Mesothelial cell of epicardium (in vitro differentiated cells): ENCODE results near the gene ADAMTS9. TPM values are rescaled to one million over a fixed set of nuclear protein-coding genes. Genes with fewer than 3 reads are reported as not detected.

Experiments
- DNase-seq, 2 experiments: peaks; one replicate each; pipeline ENCODE4 v3.0.0; 2021; ENCODE audit warnings: low spot score in 2 of 2; ENCODE audit not compliant: unreplicated experiment in 2 of 2
- H3K27ac Mint-ChIP-seq: 2 replicates; pipeline ENCODE4 v1.8.0; 2021; ENCODE audit warnings: mixed read lengths
- H3K27me3 Mint-ChIP-seq: 2 replicates; pipeline ENCODE4 v1.8.0; 2021; ENCODE audit warnings: low read depth, mixed read lengths
- H3K36me3 Mint-ChIP-seq: 2 replicates; pipeline ENCODE4 v1.8.0; 2021; ENCODE audit warnings: mixed read lengths
- H3K4me1 Mint-ChIP-seq: 2 replicates; pipeline ENCODE4 v1.8.0; 2021; ENCODE audit warnings: mixed read lengths
- H3K4me3 Mint-ChIP-seq: 2 replicates; pipeline ENCODE4 v1.8.0; 2021; ENCODE audit warnings: mild to moderate bottlenecking, moderate library complexity, mixed read lengths
- H3K9me3 Mint-ChIP-seq: 2 replicates; pipeline ENCODE4 v1.8.0; 2021; ENCODE audit warnings: mixed read lengths
- CTCF ChIP-seq: fragments of 200-600 bp; sonication (generic); IDR thresholded peaks from one replicate; pipeline ENCODE4 v1.5.0; 2021; ENCODE audit warnings: antibody characterized with exemption; ENCODE audit not compliant: unreplicated experiment
- total RNA-seq: library from RNA; stranded (reverse); gene quantifications from 3 replicates; pipeline ENCODE4 v1.2.1, GENCODE V29; 2021

The ADAMTS9 gene
- total RNA-seq, 1 donor from 2014 or later = 127 TPM

GRCh38 chr3:64651741-64652241 lies 36.0 kb downstream of the ADAMTS9 start:
- no peak for TF ChIP-seq CTCF
- Mint-ChIP-seq H3K9me3 (no peaks in the 10 kb centered on the region), H3K27ac (no peak overlapping the region), H3K27me3 (no peaks in the 10 kb centered on the region), H3K36me3 (peaks cover 30% of the 10 kb centered on the region), H3K4me1 (peaks cover 15% of the 10 kb centered on the region), H3K4me3 (no peak overlapping the region)
- DNase-seq = no peak

GRCh38 chr3:64651303-64651702 lies 36.5 kb downstream of the ADAMTS9 start:
- TF ChIP-seq CTCF = no peak
- DNase-seq = no peak
- peaks cover 33% of the 10 kb centered on the region for H3K36me3 Mint-ChIP-seq
- peaks cover 15% of the 10 kb centered on the region for H3K4me1 Mint-ChIP-seq
- H3K4me3 Mint-ChIP-seq = no peak overlapping the region
- H3K27ac Mint-ChIP-seq = no peak overlapping the region
- no peaks in the 10 kb centered on the region for H3K9me3 Mint-ChIP-seq
- H3K27me3 Mint-ChIP-seq = no peaks in the 10 kb centered on the region

GRCh38 chr3:64650715-64651114 lies 37.1 kb downstream of the ADAMTS9 start:
- peaks cover 34% of the 10 kb centered on the region for H3K36me3 Mint-ChIP-seq
- no peak overlapping the region for H3K27ac Mint-ChIP-seq
- H3K4me1 Mint-ChIP-seq = peaks cover 18% of the 10 kb centered on the region
- H3K27me3 Mint-ChIP-seq = no peaks in the 10 kb centered on the region
- no peak for TF ChIP-seq CTCF
- no peak for DNase-seq
- H3K4me3 Mint-ChIP-seq = no peak overlapping the region
- H3K9me3 Mint-ChIP-seq = no peaks in the 10 kb centered on the region

- H3K27ac Mint-ChIP-seq = no peak overlapping the region
- H3K4me3 Mint-ChIP-seq = no peak overlapping the region
- H3K4me1 Mint-ChIP-seq = peaks cover 23% of the 10 kb centered on the region
- no peaks in the 10 kb centered on the region for H3K27me3 Mint-ChIP-seq
- no peak for TF ChIP-seq CTCF
- H3K36me3 Mint-ChIP-seq = peaks cover 30% of the 10 kb centered on the region
- DNase-seq = no peak
- H3K9me3 Mint-ChIP-seq = no peaks in the 10 kb centered on the region
Measured at GRCh38 chr3:64650096-64650622, 37.6 kb downstream of the ADAMTS9 start.

- no peak overlapping the region for H3K27ac Mint-ChIP-seq
Measured at GRCh38 chr3:64648927-64649906, 38.6 kb downstream of the ADAMTS9 start.

More at GRCh38 chr3:64648927-64649906, 38.6 kb downstream of the ADAMTS9 start:
- Mint-ChIP-seq H3K9me3 (no peaks in the 10 kb centered on the region), H3K27me3 (no peaks in the 10 kb centered on the region), H3K36me3 (peaks cover 28% of the 10 kb centered on the region), H3K4me1 (peaks cover 24% of the 10 kb centered on the region), H3K4me3 (no peak overlapping the region)
- no peak for TF ChIP-seq CTCF
- DNase-seq = no peak
